GM19397 (cell line): ENCODE results near the gene HS3ST2.

ENCODE experiments used
- ATAC-seq: cut with Tn5 transposase; IDR thresholded peaks from one replicate; pipeline ENCODE4 v1.9.1; 2021; ENCODE audit warnings: mild to moderate bottlenecking, moderate library complexity; ENCODE audit not compliant: unreplicated experiment

The HS3ST2 gene

DNA sequence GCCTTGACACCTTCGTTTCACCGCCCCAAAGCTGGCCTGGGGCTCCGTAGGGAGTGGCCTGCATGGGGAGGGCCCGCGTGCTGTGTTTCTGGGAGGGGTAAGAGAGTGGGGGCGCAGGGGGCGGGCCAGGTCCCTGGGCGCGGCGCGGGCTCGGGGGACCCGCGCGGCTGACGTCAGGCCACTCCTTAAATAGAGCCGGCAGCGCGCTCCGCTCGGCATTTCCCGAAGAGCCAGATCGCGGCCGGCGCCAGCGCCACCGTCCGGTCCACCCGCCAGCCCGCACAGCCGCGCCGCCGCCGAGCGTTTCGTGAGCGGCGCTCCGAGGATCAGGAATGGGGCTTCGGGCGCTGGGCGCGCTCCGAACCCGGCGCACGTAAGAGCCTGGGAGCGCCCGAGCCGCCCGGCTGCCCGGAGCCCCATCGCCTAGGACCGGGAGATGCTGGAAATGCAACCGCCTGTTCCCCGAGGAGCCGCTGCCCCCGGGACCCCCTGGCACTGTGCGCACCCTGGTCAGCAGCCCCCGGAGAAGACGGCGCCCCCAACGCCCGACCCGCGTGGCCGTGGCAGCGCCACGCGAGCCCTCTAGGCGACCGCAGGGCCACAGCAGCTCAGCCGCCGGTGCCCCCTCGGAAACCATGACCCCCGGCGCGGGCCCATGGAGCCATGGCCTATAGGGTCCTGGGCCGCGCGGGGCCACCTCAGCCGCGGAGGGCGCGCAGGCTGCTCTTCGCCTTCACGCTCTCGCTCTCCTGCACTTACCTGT lies at the start of gene HS3ST2:
Gene HS3ST2, plus strand, starts transcription at position 215 of the 763 bp plus-strand sequence. Its CDS starts 449 bp downstream, at position 664.
- ATAC-seq, result no peak

DNA sequence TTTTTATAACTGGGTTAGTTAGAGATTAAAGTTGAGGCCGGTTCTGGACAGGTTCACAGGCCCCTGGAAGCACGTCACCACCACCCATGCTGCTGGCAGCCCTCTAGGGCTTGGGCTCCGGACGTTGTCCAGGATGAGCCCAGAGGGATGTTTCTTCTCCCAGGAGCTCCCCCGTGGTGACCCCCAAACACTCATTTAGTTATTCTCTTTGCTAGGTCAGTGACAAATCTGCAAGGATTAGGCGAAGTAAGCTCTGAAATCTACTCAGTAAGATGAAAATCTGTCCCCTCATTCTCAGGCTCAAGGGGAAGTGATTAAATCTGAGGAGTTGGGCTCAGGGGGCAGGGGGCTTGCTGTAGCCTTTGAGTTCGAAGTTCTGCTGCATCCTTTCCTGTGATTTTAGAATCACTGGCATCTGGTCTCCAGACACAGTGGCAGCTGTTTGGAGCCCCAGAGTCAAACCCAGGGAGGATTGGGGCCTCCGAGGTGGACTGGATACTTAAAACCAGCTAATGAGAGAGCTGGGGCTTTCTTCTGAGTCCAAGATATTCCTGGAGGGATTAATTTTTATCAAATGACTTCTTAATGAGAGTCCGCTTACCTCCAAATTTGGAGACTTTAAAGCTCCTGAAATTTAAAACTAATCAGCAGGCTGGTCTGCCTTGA lies 49.2 kb upstream of the HS3ST2 start:
- no peak for ATAC-seq

DNA sequence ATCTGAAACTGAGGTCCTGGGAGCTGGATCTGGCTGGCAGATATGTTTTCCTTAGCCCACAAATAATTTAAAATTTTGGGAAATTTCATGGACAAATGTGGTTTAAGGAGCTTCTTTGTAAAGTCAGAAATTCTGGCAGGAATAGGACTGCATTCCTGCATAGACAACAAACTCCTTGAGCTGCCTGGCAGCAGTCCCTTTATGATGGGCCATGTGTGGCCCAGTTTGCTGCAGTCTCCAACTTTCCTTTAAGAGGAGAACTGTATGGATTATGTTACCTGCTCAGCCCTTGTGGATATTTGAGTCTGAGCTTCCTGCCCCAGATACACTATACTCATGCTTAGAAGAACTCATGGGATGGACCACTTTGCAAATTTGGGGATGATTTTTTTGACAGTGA lies 48.5 kb upstream of the HS3ST2 start:
- no peak for ATAC-seq

DNA sequence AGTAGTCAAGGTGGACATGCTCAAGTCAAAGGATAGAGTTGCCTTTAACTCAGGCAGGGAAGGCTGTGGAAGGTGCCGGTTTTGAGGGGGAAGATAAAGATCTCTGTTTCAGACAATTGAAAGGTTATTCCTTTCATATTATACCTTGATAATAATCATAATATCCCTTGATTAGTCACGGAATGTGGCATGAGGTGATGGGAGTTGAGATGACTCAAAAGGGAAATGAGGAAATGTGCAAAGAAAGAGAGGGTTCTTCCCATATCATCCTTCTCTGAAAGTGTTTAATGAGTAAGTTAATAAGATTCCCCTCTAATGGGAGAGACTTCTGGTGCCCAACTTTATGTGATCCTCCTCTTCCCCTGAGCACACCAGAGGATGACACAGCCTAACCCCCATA lies 43.1 kb upstream of the HS3ST2 start:
- no peak for ATAC-seq

DNA sequence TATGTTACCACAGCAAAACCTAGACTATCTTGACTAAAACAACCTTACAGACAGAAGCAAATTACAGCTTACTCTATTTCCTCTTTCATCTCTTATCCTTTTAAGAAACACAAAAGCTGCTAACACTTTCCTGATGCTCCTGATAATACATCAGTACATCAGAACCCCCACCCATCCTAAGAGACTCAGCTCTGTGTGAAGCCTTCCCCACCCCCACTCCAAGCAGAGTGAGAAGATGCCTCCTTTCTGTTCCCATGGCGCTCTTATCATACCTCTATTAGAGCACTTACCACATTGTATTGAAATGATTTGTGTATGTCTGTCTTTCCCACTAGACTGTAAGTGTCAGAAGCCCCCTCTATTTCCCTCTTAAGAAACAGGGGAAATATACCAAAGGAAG lies 42.4 kb upstream of the HS3ST2 start:
- no peak for ATAC-seq

DNA sequence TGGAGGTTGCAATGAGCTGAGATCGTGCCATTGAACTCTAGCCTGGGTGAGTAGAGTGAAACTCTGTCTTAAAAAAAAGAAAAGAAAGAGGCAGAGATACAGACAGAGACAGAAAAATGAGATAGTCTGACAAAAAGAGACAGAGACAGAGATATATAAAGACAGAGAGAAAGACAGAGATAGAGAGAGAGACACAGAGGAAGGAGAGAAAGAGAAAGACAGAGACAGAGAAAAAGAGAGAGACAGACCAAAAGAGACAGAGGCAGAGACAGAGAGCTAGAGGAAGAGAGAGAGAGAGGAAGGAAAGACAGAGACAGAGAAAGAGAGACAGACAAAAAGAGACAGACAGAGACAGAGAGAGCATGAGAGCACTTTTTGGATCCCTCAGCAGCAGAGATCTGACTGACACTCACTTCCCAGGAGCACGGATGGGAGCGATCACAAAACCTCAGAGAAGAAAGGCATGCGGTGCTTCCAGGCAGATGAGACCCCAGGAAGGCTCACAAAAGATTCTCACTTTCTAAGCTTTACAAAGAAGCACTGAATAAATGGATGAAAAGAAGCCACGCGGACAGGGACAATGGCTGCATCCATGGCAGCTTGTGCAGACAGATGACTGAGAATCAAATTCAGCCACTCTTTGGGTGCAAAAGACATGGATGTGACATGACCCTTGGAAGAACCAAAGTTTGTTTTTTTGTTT lies 38.6 kb upstream of the HS3ST2 start:
- no peak for ATAC-seq

DNA sequence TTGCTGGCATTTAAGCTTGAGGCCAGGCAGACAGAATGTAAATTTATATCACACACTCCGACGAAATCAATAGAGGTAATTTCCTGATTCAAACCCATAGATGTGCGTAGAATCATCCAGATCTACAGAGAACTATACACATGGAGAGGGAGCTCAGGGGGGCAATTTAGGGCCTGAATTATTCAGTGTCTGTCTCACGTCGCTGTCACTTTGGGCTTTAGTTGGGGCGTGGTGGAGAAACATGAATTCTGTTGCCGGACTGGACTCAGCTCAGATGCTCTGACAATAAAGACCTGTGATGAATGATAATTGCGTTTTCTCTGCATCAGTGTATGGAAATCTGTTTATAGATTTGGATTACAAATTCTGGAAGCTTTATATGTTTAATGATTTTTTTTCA lies 32.5 kb upstream of the HS3ST2 start:
- ATAC-seq, result no peak

DNA sequence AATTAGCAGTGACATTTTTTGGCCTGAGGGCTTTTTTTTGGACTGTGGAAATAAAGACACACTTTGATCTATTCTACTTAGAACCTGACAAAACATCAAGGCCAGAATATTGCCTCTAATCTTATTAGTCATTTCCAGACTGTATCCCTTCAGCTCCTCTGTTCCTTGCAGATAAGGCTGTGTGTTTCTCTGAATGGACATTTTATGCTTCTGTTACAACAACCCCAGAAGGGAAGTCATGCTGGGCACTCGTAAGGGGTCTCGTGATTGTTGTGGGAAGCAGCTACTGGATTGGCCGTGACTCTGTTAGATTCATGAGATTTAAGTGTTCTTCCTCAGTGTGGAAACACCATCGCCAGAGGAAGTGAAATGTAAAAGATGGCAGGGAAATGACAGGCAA lies 31.6 kb upstream of the HS3ST2 start:
- no peak for ATAC-seq

DNA sequence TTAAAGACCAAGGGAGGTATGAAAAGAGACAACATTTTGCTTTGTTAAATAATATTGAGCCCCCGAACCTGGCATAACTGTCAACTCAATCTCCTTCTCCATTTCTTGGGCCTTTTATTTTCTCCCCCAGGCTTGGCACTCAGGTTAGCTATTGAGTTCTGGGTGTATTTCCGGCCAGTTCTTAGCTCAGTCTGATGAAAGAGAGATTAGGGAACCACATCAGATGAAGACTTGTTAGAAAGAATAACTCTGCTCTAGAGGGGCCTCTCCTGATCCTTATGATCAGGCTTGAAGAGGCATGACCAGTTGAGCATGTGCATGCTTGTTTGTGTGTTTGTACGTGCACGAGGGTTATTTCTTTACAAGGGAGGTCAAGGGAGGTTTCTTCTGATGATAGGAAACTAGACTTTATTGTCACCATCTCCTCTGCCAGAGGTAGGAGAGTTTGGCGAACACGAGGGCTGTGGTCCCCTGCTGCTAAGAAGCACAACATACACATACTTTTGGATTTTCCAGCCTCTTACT lies 29.2 kb upstream of the HS3ST2 start:
- no peak for ATAC-seq

DNA sequence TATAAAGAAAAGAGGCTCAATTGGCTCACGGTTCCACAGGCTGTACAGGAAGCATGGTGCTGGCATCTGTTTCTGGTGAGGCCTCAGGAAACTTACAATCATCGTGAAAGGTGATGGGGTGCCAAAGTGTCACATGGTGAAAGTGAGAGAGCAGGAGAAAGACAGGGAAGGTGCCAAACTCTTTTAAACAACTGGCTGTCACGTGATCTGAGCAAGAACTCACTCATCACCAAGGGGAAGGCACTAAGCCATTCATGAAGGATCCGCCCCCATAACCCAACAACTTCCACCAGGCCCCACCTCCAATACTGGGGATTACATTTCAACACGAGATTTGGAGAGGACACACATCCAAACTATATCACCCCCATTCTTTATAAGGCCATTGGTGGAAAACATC lies 28.4 kb upstream of the HS3ST2 start:
- ATAC-seq, result no peak

DNA sequence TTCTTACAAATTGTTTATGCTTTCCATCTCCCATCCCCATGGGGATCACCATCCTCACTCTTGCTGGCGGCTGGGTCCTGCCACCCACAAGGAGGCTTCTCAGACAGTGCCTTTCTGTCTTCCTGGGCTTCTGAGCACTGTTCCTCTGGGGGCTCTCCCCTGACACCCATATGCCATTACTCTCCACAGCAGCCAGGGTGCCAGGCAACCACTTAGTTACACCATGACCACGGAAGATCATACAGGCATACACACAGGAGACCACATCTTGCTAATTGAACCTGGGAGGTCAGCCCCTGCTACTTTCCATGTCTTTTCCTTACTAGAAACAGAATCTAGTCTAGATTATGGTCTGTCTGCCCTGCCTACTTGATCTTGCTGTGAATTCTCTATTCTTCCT lies 27.7 kb upstream of the HS3ST2 start:
- no peak for ATAC-seq

DNA sequence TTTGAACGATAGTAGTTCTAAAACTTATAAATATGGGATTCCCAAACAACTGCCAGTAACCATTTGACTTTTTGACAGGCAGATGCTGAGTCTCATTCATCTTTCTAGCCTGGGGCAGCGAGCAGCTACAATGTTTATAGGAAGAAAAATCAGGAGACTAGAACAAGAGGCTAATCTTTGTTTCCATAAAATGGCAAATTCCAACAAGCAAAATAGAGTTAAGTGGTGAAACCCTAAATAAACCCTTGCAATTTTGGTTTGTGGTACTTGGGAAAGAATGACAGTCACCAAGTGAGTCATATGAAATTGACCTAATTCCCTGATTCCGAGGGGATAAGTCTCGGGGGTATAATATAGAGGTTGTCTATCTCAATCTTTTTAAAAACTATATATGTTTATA lies 27.3 kb upstream of the HS3ST2 start:
- ATAC-seq, result no peak

DNA sequence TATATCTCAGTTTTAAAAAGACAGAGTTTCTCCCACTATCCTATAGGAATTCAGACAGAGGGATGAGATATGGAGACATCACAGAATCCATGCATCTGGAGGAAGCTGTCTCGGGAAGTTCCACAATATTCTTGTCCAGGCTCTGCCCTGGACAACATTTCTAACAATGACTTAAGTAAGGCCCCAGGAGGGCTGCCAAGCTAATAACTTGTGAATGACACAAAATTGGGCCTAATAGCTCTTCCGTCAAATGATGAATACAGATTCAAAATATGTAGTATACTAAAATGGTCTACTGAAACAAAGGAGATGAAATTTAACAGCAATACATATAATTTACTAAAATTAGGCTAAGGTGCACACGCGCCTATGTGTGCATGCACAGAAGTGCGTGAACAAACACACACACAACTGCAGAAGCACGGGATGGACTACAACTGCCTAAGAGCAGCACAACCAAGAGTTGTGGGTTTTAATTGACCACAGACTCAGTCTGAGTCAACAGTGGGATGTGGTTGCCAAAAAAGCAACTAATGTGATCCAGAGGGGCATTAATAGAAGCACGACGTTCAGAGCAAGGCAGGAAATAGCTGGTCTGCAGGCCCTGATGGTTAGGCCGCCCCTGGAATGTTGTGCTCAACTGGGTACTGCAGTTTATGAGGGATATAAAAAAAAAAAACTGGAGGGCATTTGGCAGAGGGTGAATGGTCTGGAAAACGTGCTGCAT lies 26.3 kb upstream of the HS3ST2 start:
- no peak for ATAC-seq

DNA sequence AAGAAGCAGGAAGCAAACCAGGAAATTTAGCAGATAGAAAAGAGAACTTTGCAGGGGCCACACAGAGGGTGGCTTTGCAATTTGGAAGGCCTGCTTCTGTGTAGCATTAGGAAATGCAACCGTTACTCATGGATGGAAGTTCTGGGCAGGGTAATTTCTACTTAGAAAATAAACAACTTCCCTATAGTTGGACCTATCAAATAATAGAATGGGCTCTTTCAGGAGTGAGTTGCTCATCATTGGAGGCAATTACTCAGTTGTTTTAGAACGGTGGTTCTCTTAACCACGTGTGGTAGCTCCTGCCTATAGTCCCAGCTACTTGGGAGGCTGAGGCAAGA lies 25.8 kb upstream of the HS3ST2 start:
- ATAC-seq, result no peak

DNA sequence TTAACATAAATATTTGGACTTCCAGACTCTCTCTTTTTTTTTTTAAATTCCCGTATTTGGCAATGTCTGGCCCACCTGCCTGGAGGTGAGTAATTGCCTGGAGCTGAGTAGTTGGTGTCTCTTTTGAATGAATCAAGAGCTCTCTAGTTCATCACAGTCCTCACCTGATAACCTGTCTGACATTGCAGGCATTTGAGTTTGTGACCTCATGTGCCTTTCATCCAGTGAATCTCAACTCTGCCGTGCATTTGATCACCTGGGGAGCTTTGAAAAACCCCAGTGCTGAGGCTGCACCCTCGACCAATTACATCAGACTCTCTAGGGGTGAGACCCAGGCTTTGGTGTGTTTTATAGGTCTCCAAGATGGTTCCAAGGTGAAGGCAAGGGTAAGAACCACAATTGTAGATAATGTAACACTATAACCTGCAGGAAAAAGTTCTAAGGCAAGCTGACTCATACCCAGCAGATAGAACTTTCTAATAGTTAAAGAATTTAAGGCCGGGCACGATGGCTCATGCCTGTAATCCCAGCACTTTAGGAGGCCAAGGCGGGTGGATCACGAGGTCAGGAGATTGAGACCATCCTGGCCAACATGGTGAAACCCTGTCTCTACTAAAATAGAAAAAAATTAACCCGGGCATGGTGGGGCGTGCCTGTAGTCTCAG lies 24.5 kb upstream of the HS3ST2 start:
- ATAC-seq, result no peak

DNA sequence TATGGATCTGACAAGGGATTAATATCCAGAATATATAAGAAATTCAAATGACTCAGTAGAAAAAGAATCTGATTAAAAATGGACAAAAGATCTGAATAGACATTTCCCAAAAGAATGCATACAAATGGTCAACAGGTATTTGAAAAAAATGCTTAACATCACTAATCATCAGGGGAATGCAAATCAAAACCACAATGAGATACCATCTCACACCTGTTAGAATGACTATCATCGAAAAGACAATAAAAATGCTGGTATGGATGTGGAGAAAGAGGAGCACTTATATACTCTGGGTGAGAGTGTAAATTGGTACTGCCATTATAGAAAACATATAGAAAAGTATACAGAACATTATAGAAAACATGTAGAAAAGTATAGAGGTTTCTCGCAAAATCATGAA lies 16.4 kb upstream of the HS3ST2 start:
- ATAC-seq, result no peak

DNA sequence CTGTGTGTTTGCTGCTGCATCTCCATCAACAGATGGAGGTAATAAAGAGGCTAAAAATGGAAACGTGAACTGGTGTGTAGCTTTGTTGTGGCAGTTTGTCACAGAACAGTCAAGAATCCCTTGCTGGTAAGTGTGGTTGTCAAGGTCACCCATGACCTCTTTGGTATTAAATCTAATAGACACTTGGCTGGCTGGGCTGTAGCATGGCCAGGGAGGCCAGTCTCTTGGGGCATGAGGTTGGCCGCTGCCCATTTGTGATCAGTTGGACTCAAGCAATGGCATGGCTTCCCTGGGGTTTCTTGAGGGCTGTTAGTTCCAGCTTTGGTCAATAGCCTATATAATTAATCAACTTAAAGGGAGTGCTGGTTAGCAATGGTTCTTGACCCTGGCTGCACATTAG lies 14.8 kb upstream of the HS3ST2 start:
- no peak for ATAC-seq

DNA sequence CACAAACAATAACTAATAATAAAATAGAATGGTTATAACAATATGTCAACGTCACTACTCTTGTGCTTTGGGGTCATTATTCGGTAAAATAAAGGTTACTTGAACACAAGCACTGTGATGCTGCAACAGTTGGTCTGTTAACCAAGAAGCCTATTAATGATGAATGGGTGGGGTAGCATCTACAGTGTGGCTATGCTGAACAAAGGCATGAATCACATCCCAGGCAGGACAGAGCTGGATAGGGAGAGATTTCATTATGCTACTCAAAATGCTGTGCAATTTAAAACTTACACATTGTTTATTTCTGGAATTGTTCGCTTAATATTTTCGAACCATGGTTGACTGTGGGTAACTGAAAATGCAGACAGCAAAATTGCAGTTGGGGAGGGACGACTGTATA lies 9.1 kb upstream of the HS3ST2 start:
- ATAC-seq, result no peak

DNA sequence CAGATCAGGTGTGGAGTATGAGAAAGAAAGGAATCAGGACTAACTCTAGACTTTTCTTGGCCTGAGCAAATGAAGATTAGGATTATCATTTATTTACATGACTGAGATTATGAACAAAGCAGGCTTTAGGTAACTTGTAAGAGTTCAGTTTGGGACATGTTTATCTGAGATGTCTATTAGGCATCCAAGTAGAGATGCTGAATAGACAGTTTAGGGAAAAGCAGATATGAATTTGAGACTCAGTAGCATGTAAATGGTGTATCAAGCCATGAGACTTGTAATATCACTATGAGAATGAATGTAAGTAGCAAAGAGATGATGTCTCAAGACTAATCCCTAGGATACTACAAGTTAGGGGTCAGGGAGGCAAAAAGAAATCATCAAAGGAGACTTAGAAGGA lies 8.6 kb upstream of the HS3ST2 start:
- no peak for ATAC-seq

DNA sequence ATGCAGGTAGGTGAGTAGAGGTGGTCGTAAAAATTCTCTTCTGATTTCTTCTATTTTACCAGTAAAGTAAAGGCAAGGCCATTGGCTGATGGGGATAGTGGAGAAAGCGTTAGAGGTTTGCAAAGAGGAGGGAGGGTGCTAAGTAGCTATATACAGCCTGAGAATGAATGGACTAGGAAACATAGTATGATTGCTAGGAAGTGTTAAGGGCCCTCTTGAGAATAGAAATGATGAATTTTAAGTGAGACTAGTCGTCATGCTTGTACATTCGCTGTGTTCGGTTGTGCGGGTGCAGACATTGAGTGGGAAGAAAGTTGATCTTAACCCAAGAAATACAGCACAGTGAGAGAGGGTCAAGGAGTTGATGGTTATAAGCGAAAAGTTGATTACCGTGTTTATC lies 7.2 kb upstream of the HS3ST2 start:
- ATAC-seq, result no peak

DNA sequence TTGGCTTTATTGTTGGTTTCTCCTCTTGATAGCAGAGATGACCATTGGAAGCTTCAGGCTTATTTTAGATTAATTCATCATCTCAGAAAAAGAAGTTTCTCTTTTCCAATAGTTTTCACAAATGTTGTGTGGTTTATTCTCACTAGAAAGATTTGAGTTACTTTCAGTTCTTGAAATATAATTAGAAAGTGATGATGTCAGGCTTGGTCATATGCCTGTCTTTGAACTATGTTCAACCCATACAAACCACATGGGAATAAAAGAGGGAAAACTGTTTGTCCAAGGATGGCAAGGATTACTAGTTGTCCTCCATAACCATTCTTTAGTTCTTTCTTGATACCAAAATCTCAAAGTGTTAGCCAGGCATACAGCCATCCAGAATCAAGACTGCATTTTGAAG lies 3.7 kb upstream of the HS3ST2 start:
- ATAC-seq, result no peak
